HG03175 (cell line): Measurements from ENCODE around the gene GAD1.
A peak's percentile ranks its signal among the peaks of the same experiment; 100 is the strongest.

Experiments used
- ATAC-seq: cut with Tn5 transposase; IDR thresholded peaks from one replicate; pipeline ENCODE4 v1.9.1; 2021; ENCODE audit warnings: mild to moderate bottlenecking, moderate library complexity; ENCODE audit not compliant: unreplicated experiment

GAD1 gene

DNA sequence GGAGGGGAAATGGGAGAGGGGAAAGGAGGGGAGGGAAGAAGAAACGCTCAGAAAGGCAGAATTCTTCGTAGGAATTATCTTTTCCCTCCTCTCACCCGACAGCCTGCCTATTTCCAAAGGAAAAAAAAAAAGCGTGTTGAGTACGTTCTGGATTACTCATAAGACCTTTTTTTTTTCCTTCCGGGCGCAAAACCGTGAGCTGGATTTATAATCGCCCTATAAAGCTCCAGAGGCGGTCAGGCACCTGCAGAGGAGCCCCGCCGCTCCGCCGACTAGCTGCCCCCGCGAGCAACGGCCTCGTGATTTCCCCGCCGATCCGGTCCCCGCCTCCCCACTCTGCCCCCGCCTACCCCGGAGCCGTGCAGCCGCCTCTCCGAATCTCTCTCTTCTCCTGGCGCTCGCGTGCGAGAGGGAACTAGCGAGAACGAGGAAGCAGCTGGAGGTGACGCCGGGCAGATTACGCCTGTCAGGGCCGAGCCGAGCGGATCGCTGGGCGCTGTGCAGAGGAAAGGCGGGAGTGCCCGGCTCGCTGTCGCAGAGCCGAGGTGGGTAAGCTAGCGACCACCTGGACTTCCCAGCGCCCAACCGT is at the start of gene GAD1:
TSS of gene GAD1 (plus strand) at position 384 of the 589 bp plus-strand sequence. CDS start 1,705 bp downstream, outside the sequence.
- ATAC-seq = peak; percentile 40

DNA sequence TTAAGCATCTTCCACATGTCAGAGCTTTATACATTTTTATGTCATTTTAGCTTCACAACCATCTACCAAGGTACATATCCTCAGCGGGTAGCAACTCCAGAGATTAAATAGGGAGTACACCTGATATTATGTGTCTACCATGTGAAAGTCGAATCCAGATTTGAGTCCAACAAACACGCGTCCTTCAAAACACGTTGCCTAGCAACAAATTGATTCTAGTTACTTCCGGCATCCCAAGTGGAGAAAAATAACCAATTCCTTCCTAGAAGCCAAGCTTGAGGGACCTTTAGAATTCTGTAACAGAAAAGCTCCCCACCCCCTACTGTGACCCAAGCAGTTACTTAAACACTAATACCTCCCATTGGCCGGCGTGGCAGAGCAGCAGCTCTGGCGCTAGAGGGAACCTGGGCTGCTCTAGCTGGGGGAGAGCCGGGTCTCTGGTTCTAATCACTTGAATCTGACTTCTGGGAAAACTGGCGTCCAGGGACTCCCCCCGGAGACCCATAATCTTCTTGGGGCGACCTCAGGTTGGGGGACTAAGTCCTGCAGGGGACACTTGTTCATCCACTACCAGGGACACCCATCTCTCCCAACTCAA is 46.6 kb upstream of the GAD1 start, which contains the start of gene ERICH2:
TSS of gene ERICH2 (plus strand) at position 371 of the 598 bp plus-strand sequence. CDS start 304 bp downstream, outside the sequence.
- ATAC-seq = peak; percentile 72

DNA sequence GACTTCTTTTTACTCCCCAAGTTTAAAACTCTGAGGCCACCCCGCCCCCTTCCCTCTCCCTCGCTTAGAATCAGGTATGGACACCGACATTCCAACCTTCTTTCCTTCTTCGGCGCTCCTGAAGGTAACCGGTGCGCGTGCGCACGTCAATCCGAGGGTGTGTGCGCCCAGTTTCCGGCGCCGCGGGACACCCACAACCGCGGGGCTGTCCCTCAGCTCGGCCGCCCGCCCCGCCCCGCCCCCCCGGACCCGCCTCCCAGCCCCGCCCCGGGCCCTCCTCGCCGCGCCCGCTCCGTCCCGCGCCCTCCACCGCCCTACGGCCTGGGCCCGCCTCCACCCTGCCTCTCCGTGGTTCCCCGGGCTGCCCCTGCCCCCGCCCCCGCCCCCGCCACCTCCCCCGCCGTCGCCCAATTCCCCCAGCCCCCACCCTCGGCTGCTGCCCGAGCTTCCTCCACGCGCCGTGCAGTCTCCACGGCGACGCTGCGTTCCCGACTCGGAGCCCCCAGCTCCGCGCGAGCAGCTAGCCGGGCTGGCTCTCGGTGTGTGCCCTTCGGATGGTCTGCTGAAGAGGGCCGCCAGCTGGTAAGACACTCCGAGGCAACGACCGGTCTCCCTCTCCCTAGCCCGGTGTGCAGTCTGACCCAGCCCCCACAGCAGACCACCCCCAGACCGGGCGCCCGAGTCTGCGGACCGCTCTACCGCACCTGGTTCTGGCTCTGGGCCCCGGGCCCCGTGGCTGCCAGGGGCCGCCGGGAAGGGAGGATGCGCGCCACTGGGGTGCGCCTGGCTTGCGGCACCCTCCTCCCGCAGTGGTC is 45.9 kb upstream of the GAD1 start:
- peak; percentile 80 for ATAC-seq

DNA sequence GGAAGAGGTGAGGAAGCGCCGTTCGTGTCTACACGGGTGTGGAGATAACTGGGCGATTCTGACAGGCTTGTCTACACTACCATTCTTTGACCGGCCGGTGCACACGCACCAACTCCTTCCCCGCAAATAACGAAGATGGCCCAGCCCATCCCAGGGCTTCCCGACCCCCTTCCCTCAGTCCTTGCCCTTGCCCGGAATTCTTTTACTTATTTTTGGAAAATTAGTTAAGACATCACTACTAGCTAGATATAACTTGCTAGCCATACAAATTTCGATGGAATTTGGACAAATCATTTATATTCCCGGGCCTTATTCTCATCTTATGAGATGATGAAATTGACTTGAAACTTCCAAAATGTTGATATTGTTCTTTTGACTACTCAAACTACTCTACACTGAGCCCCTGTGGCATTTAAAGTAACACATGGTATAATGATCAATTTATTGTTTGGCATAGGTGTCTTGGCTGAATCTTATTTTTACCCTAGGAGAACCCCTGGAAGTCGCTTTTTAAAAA is 45.2 kb upstream of the GAD1 start:
- ATAC-seq = no peak

DNA sequence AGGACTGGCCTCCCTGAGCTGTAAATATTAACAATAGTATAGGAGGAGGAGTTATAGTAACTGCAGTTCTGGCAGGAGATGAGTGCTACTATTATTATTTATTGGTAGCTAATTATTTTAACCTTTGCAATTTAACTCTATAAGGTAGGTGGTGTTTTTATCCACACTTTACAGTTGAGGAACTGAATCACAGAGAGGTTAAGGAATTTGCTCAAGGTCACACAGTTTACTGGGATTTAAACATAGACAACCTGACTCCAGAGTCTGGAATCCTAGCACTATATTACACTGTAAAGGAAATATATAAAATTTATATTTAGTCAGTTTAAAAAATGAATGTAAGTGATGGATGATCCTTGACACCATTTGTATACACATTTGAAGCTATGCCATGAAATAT is 44.4 kb upstream of the GAD1 start:
- ATAC-seq = no peak

DNA sequence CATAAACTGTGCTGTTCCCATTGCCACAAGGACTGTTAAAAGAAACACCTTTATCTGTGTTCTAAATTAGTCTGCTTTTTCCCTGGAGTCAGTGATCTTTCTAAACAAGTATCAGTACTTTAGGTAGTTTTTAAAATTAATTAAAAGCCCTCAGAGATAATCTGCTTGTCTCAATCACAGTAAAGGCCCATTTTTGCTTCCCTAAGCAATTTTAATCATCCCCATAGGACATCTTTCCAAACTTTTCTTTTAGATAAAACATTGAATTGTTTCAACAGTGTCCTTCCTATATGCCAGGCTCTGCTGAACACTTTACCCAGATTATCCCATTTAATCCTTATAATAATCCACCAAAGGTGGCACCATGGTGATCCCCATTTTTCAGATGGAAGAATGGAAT is 42.6 kb upstream of the GAD1 start:
- no peak for ATAC-seq

DNA sequence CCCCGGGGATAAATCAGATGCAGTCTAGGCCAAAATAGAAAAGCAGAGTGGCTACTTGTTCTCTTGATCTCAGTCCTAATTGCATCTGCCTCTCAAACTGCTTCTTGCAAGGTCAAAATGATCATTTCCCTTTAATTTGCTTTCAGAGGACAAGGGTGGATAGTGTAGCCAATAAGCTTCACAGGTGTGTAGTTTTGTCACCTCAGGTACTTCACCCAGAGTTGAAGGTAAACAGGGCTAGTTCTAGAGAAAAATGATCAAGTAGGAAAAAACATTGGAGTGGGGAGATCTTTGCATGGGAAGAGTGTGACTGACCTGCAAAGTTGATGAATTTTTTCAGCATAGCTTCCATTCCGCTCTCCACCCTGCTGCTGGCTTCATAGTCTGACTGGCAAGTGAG is 37.8 kb upstream of the GAD1 start:
- ATAC-seq = no peak

DNA sequence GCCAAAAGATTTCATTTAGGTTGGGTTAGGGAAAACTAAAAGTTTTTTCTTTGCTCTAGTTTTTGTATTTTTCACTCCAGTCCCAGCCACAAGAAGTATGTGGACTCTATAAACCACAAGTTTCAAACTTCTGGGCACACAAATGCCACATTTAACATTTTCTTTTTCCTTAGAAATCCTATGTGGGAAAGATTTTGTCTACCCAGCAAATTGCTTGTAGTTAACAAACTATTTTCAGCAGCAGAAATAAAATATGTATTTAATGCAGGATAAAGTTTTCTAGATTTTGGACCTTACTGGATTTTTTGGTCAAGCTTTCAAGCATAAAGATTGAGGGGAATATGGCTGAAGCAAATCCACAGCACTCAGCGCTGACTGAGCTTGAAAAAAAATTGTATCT is 37.4 kb upstream of the GAD1 start:
- no peak for ATAC-seq

DNA sequence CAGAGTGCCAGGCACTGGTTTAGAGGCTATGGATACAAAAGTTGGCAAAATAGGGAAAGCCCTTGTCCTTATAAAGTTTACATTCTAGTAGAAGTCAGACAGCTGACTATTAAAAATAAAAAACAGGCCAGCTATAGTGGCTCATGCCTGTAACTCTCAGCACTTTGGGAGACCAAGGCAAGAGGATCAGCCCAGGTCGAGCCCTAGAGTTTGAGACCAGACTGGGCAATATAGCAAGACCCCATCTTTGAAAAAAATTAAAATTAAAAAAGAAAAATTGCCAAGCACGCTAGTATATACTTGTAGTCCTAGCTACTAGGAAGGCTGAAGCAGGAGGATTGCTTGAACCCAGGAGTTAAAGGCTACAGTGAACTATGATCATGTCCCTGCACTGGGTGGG is 34.0 kb upstream of the GAD1 start:
- ATAC-seq = no peak

DNA sequence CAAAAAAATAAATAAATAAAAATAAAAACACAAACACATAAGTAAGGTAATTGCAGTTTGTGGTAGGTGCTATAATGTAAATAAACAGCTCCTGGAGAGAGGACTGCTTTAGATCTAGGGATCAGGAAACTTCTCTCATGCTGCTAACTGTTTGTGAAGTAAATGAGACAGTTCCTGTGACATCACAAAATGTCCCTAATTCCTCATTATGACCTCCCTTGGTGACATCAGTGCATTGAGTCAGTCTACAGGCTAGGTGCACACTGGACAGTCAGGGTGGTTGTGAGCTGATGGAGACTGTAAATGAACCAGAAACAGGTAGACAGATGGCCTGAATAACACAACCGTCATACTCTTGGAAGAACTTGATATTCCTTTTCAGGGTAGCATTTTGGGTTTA is 33.1 kb upstream of the GAD1 start:
- ATAC-seq = no peak

DNA sequence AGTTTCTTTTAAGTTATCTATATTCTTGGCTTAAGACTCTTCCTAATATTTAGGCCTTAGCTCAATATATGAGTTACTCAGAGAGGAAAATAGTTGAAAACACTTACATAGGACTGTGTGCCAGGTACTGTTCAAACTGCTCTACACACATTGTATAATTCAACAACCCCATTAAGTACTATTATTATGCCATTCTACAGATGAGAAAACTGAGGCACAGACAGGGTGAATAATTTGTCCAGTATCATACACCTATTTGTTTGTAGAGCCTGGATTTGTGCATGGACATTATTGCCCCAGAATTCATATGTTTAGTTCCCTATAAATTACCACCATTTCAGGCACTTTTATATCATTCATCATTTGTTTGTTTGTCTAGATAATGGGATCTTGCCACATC is 17.7 kb upstream of the GAD1 start:
- ATAC-seq = no peak

DNA sequence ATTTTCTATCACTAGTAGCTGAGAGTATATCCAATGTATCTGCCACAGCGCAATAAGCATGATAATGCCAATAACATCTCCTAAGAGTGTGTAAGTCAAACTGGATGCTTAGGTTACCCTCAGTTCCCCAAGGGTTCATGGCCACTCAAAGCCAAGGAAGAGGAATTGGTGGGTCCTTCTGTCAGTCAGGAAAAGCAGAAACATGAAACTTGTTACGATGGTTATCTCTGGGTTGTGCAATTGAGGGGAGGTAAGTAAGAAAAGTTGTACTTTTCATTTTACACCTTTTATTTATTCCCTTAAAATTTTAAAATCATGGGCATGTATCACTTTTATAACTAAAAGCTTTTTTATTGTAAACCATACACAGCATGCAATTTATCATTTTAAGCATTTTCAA is 10.1 kb upstream of the GAD1 start:
- ATAC-seq = no peak

DNA sequence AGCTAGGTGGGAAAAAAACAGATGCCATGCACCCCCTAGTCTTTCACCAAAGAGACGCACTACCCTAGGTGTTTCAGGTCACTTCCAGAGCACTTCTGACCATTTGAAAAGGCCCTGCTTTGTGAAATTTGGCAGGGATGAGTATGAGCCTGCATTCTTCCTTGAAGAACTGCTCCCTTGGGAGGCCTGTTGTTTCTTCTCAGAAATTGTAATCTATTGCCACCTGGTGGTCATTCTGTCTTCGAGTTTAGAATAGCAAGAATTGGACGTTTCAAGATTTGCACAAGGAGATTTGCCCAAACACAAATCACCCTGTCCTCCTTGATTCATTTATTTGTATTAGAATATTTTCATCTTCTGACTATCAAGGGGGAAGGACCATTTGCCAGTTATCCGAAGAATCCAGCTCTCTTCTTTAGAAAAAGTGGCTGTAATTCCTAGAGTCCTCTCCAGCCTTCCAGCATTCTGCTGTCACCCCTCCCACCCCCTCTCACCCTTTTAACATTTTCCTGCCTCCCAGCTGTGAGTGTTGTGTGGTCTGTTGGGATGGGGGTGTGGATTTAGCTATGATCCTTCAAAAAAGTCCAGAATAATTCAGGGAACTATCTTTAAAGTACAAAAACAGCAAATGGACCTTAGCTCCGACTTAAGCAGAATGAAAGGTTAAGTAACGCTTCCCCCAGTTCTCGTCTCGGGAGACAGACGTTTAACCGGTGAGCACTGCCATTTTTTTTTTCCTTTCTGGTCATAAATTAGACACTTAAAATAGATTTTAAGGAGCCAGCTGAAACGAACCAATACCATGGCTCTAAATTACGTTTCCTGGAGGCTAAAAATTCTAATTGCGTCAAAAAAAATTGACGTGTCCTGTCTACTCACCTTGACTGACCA is 3.7 kb upstream of the GAD1 start:
- no peak for ATAC-seq

DNA sequence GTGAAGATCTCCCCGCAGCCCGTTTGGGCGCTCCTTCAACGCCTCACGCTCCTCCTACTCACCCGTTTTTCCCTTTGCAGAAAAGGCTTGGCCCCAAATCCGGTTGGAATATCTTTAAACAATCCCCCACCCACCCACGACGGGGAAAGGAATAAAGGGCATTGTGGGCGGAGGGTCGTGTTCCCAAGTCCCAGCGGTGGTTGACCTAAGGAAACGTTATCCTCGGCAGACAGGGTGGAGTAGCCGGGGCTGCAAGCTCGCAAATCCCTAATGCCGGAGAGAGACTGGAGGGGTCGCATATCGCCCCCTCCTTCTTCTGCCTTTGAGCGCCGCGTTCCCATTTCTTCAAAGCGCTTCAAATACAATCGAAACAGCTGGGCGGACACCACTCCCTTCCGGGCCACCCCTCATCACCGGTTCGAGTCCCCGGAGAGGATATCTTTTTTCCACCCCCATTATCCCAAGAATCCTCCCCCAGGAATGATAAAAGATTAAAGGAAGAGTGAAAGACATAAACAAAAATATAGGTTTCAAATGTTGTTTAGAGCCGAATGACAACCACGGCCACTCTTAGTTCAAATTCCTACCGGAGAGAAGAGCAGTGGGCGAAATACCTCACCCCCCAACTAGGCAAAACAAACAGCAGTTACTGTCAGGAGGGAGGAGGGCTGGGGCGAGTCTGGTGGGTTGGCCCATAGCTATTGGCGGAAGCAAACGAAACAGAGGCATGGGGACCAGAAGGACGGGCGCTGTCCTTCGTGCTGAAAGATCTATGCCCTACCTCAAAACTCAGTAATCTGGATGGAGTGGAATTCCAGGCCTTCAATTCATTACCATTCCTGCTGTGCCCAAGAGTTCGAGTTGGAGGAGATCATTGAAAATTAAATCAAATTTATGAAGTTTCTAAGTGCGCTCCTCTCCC is 2.8 kb upstream of the GAD1 start:
- no peak for ATAC-seq

DNA sequence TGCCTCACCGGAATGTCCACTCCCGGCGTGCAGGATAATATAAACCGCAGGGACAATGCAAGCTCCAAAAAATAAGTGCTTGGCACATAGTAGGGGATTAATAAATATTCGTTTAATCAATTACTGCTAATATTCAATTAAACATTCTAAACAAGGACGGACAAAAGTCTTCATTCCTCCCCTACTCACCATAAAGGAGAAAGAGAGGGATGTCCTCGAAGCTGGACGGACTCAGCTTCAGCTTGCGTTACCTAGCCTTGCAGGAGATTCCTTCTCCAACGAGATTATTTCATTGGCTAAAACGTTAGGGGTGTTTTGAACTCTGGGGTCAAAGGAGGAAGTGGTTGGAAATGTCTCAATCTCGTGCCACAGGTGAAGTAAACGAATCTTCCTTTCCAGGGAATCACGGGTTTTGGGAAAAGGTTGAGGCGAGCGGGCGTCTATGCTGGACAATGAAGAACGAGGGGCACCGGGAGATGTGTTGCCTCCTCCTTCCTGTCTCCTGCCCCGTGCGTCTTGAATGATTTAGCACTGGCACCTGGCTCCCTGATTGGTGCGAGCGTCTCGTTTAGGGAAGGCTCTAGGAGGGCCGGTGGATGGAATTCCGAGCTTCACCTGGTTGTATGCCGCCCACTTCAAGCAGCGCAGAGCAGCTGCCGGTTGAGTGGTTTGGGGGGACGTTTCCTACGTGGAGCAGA is 2.0 kb upstream of the GAD1 start:
- no peak for ATAC-seq

DNA sequence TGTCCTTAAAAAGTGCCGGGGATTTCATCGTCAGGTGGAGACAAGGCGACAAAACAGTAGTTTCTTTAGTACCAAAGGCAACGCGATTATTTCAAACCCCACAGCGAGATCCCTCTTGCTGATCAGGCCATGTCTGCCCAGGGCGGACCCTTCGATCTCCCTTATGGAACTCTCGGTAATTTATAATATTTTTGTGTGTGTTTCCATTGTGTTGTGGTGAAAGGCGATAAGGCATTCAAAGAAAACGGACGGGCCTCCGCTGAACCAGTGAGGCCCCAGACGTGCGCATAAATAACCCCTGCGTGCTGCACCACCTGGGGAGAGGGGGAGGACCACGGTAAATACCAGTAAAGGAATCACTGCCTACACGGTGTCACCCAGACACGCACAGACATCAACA is 1.4 kb upstream of the GAD1 start:
- ATAC-seq = no peak

DNA sequence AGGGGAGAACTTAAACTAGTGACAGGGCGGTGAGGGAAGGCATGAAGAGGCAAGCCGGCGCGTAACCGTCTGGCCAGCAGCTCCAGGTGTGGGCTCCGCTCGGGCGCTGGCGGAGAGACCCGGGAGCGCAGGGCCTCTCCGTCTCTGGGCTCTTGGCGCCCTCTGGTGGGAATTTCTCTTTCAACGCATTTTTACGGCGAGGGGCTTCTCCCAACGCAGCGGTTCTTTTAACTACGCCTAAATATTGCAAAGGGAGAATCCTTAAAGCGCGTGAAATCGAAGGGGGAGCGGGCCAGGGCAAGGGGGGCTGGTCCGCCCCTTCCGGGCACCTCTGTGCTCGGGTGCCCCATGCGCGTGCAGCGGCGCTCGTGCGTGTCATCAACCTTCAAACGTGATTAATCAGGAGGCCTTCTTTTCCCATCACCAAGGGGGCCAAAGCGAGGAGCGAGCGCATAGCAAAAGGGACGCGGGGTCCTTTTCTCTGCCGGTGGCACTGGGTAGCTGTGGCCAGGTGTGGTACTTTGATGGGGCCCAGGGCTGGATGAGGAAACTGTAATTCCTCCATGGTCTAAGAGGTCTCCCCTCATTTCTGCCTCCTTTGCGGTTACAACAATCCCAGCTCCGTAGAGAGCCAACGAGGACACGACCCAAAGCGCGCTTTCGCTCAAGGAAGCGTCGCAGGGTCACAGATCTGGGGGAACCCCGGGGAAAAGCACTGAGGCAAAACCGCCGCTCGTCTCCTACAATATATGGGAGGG is 762 bp upstream of the GAD1 start:
- peak; percentile 34 for ATAC-seq
